HS-5 (cell line): ENCODE measurements around the gene LTBR.

Experiments
- DNase-seq: peaks from one replicate; pipeline ENCODE4 v3.0.0-alpha.2; 2012; ENCODE audit warnings: low read depth

The LTBR gene

DNA sequence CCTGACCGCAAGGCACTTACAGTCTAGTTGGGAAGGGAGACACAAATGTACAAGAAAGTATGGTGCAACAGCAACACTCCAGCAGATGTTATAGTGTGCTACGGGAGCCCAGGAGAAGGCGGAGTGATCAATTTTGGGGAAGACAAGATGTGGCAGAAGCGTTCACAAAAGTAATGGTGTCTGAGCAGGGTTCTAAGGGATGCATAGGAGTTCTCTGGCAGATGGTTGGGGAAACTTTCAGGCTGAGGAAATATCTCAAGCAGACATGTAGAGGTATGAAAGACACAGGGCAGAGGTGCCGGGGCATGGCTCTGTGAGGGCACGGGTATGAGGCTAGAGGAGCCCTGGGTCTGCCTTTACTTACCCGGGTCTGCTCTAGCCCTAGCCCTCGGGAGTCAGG, 37.0 kb upstream of the LTBR start:
- DNase-seq = no peak

DNA sequence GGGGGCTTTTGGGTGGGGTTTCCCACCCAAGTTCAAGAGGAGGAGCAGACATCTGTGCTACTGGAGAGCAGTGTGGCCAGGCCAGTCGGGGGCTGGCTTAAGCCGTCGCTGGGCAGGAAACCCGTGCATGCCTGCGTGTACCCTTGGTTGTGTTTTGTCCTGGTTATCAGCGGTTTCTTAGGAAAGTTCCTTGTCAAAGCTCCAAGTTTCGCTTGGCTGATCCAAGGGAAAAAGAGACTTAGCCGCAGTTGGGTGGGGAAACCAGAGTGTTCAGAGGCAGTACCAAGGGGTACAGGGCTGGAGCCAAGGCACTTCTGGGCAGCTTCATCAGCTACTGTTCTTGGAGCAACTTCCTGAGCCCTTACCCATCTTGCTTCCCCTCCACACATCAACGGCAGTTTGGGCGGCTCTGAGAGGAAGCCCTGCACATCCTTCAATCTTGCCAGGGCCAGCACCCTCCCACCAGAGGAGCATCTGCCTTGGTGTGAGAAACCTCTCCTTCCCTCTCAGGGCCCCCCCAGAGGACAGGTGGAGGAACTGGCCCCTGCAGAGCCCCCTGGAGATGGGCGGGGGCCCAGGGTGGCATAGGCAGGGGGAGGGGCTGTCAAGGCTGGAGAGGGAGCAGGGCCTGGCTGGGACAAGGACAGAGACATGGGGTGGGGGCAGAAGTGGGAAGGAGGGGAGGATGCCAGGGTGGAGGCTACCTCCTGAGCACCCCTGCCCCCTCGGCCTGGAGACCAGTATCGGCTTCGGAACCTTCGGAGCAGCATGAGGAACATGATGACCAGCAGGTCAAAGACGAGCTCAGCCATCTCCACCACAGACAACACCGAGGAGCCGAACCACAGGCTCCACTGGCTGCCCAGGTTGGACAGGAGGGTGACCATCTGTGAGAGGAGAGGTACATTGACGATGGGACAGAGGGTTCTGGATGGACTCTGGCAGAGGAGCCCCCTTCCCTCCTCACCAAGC, 36.3 kb upstream of the LTBR start:
- no peak for DNase-seq

DNA sequence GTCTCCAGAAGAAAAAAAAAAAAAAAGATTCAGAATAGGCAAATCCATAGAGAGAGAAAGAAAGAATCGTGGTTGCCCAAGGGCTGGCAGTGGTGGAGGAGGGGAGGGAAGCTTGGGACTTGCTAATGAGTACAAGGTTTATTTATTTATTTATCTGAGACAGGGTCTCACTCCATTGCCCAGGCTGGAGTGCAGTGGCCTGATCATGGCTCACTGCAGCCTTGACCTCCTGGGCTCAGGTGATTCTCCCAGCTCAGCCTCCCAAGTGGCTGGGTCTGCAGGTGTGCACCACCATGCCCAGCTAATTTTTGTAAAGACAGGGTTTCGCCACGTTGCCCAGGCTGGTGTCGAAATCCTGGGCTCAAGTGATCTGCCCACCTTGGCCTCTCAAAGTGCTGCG, 32.3 kb upstream of the LTBR start:
- DNase-seq = no peak

DNA sequence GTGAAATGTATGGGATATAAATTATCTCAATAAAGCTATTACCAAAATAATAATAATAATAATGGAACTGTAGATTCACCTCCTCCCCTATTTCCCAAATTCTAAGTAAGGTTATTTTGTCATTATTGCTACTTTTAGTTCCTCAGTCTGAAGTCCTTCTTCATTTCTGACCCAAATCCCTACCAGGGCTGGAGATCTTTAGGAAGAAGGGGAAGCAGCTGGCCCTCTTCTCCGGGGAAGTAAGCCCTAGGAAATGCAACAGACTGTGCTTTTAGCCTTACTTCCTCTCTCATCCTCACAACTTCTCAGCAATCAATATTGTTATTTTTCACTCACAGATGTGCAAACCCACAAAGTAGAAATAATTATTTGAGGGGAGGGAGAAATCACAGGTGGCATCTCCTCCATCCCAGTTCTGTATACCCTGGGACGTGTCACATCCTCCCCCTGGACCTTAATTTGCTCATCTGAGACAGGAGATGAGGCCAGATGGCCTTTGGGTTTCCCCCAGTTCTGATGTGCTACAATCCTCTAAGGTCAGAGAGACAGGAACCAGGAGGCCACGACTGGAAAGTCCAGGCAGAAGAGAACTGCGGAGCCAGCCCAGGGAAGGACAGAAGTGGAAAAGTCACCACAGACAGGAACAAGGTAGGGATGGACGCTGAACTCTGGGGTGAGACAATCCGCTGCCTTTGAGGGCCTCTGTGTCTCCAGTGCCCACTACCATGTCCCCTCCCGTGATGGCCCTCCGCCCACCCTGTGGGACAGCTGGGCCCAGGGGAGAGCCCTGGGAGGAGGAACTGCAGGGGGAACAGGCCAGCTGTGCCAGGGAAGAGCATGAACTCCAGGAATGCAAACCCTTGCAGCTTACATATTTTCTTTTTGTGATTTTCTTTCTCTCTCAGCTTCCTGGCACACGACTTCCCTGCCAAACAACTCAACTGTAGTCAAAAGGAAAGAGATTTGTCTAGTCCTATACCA, 31.5 kb upstream of the LTBR start:
- no peak for DNase-seq

DNA sequence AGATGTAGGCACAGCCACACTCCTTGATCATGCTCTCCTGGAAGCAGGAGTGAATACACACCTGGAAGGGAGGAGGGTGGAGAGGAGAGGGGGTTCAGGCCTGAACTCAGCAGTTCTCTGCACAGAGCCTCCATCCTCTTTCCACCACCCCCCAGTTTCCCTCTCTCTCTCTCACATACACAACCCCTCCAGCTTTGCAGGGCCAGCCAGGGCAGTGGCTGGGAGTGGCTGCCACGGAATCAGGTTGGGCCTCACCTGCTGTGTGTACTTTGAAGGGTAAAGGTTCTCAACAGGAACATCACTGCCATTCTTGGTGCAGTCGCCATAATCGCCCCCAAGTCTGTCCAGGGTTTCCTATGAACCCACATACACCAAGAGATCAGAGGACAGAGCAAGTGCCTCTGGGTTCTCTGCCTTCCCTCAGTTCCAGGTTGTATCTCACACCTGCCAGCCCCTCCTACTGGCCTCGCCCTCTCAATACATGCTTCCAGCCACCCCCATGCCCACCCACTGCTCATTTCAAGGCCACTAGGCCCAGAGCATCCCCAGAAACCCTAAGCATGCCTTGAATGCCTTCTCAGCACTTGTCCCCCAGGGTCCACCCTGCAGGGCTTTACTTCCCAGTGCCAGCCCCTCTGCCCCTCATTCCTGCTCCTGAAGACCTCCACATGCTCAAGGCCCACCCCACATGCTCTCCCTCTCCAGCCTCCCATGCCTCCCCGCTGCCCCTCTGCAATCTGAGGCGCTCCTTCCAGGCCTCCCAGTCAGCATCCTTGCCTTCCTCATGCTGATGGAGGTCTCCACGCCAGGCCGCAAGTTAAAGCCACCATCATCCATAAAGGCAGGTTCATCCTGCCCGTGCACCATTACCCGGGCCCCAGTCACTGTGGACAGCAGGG, 29.2 kb upstream of the LTBR start:
- no peak for DNase-seq

DNA sequence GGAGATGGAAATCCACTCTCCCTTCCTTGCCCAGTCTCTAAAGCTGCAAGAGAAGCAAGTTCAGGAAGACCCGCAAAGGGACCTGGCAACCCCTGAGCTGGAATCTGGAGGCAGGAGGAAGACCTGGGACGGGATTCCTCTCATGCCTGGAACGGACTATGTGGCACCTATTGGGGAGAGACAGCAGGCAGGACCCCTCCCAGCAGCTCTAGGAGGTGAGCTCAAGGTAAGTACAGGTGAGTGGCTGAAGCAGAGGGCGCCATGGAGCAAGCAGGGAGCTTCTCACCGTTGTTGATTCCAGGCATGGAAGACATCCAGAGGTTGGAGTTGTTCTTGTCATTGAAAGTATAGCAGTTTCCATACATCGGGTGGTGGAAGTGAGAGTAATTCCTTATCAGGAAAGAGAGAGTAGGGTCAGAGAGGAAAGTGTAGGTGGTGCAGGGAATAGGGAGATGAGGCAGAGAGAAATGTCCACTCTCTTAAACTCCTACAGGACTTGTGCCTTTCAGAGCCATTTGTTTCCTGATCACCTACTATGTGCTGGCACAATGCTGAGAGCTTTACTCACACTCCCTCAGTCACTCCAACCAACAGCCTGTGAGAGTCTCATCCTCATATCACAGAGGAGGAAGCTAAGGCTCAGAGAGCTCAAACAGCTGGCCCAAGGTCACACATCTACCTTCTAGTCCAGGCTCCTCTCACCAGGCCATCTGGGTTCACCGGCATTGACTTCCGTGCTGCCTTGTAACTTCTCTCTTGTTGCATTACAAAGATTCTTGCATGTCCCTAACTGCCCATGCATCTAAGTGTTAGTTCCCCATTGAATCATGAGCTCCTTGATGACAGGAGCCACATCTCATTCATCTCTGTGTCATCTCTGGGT, 28.2 kb upstream of the LTBR start:
- no peak for DNase-seq

DNA sequence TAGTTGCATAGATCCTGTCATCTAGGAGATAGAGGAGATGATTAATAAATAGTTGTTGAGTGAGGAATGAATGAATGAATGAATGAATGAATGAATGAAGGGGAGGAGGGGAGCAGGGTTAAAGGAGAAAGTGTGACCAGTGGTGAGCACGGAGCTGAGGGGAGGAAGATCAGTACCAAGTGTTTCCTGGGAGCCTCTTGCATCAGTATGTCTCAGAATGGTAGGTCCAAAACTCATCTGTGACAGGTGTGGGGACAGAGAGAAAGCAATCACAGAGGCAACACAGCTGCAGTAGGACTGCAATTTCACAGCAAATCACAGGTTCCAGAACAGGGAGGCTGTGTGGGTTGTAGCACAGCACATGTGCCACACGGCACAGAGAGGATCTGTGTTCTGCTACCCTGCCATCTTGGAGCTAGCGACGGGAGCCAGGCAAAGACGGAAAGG, 27.6 kb upstream of the LTBR start:
- DNase-seq = no peak

DNA sequence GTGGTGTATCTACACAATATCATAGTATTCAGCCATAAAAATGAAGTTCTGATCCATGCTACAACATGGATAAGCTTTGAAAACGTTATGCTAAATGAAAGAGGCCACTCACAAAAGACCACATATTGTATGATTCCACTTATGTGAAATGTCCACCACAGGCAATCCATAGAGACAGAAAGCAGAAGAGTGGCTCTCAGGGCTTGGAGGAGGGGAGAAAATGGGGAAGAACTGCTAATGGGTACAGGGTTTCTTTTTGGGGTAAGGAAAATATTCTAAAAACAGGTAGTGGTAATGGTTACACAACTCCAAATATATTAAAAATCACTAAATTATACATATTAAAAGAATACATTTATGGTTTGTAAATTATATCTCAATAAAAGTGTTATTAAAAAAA, 25.1 kb upstream of the LTBR start:
- no peak for DNase-seq

DNA sequence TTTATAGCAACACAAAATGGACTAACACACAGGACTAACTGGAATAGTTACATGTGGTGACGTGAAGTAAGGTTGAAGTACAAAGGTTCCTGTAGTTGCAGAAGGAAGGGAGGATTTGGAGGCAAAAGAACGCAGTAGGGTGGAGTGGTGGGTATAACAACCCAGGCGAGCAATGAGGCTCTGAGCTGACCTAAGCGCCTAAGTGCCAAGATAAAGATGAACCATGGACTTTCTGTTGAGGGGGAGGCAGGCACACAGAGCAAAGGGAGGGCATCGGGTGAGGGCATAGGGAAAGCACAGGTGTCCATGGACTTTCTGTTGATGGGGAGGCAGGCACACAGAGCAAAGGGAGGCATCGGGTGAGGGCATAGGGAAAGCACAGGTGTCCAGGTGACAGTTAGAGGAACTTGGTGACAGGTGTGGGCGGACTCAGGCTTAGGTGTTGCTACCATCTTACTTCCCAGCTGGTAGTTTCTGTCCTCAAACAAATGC, 23.8 kb upstream of the LTBR start:
- DNase-seq = no peak

DNA sequence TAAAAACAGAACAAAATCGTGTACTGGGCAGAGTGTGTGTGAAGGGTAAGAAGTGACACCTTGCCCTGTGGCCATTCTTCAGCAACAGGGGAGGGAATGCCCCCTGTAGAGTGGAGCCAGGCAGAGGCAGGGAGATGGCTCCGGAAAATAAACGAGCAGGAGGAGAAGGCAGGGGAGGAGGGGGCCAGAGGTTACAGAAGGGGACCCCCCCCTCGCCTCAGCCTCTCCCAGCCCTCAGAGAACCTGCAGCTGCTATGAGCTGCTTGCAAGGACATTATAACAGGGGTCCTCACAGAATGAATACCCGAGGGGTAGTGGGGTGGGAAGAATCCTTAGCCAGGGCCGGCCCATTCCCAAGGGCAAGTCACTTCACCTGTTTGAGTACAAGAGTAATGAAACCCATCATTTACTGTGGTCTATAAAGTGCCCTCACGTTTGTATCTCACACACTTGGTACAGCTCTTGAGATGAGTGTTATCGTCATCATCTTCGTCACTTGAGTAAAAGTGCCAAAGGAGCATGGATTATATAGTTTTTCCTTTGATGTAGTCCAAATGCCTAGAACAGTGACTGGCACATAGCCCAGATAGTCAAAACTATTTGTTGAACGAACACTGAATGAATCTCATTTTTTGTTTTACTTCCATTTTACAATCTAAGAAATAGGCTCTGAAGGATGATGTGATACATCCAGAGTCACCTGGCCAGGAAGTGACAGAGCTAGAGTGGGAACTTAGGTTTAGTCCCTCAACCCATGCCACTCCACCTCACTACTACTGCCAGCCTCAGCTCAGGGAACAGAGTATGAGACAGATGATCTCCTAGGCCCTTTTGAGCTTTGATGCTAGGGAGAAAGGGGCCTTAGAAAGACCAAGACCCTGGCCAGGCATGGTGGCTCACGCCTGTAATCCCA, 23.1 kb upstream of the LTBR start:
- DNase-seq = no peak

DNA sequence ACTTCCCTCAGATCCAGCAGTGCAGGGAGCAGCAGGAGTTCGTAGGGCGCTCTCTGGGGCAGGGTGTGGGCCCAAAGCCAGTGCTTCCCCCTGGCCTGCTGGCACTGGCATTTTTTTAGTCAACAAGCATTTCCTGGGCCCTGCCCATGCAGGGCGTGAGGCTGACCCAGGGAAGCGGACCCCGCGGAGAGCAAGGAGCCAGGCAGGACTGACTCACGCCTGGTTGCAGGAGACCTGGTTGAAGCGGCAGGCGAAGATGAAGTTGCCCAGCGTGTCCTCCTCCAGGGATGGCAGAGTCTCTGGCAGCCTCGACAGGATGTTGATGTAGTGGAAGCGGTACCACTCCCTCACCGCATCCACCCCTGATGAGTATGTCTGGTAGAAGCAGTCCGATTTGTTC, 22.1 kb upstream of the LTBR start:
- DNase-seq = no peak

DNA sequence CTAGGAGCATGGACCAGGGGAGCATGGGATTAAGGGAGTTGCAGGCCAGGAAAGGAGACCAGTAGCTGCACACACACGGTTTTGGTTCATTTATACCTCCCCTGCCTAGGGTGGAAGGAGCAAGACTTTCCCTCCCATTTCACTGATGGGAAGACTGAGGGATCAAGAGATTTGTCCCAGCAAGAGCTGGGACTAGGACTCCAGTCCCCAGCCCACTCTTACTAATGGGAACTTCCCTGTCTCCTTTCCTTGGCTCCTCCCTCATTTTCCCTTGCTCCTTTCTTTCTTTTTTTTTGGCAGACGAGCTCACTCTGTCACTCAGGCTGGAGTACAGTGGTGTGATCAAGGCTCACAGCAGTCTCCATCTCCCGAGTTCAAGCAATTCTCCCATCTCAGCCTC, 21.6 kb upstream of the LTBR start:
- no peak for DNase-seq

DNA sequence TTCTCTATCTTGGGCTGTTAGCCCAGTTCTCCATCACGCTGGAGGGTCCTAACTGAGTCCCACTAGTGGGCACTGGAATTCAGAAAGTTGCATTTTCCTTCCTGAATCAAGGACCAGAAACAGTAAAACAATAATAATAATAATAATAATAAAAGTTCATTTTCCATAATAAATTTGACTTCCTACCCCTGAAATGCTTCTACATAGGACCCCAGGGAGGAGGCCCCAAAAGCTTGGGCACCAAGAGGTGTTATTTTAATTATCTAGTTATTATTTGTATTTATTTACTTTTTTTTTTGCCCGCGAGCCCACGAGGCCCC, 21.0 kb upstream of the LTBR start:
- DNase-seq = no peak

DNA sequence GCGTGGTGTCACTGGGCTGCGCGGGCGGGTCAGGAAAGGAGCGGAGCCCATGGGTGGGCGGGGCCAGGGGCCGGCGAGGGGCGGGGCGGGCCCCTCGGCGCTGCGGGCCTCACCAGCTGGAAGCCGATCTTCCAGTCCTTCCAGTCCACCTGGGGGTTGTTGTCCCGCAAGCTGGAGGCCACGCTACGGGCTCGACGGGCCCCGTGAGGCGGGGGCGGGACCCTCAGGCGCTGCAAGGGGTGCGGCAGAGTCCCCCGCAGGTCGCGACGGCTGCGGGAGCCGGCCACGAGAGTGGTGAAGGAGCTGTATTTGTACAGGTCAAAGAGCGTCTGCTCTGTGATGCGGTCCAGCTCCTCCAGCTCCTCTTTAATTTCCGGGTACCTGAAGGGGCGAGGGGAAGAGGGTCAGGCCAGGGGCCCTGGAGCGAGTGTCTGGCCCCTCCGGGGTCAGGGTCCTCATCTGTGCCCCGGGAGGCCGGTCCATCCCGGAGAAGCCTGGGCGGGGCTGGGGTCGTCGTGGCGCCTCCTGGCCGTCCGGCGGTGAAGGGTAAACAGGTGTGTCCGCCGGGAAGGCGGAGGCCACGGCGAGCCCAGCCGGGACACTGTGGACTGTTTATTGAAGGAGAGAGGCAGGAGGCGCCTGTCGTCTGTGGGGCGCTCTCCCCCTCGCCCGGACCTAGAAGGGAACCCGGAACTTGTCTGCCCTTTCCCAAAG, 20.5 kb upstream of the LTBR start:
- DNase-seq = no peak

DNA sequence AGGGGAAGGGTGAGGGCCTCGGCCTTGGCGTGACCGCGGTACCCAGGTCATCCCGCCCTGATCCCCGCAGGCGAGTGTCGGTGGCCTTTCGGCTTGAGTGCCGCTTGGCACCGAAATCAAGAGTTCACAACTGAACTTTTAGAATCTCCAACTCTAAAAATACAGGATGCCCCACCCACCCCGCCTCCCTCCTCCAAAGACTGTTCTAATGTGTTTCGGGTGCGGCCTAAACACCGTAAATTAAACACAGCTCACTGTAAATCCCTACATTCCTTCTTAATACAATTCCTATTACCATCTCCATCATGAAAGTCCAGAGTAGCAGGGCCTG, 20.0 kb upstream of the LTBR start:
- no peak for DNase-seq

DNA sequence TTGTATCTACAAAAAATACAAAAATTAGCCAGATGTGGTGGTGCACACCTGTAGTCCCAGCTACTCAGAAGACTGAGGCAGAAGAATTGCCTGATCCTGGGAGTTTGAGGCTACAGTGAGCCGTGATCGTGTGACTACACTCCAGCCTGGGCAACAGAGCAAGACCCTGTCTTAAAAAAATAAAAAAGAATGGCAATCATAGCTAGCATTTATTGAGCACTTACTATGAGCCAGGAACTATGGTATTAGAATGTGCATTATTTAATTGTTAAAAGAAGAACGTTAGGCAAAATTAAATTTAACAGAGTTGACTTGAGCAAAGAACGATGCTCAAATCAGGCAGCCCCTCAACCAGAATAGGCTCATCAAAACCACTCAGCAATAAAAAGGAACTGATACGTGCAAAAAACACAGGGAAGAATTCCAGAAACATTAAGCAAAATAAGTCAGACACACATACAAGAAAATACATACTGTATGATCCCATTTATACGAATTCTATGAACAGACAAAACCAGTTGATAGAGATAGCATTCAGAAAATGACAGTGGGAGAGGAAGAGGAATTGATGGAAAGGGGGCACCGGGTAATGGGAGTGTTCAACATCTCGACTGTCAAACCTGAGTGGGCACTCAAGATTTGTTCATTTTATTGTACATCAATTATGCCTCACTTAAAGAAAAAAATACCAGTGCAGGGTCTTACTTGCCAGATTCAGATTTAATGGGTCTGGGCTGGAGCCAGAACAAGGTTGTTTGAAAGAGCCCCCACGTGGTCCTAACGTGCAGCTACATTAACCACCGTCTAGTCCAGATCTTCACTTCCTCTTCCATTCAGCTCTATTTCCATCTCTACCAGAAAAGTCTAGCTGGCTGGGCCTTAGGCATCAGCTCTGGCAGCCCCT, 16.6 kb upstream of the LTBR start:
- no peak for DNase-seq

DNA sequence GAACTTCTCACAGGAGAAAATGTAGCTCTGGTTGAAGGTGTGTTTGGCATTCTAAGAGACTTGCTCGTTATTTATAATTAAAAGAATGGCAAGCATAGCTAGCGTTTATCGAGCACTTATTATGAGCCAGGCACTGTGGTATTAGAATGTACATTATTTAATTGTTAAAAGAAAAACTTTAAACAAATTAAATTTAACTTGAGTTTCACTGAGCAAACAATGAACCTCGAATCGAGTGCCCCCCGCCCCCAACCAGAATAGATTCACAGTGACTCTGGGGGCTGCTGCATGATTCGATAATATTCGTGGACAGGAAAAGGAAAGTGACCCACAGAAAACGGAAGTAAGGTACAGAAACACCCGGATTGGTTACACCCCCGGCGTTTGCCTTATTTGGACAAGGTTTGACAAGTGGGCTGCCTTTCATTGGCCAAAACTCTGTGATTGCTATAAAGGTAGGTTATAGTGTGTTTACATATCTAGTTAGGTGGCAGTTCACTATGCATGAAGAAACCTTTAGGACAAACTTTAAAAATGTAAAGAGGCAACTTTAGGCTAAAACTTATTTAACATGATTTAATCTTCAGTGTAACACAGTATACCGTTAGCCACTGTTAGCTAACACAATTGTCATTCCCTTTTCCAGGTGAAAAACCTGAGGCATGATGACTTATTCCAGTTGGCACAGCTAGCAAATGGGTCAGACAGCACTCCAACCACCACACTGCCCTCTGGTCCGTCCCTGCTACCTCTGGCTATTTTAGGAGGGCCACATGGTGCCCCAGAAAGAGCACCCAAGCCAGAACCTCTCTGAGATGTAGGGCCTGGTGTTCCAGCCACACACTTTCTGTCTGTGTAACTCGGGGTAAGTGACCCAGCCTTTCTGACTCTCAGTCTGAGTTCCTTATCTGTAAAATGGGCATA, 15.7 kb upstream of the LTBR start:
- no peak for DNase-seq
